ENCODE measurements around the gene ZNF525. TPM values are rescaled to one million over a fixed set of nuclear protein-coding genes. Genes with fewer than 3 reads are reported as not detected.

The ZNF525 gene
- total and polyA plus RNA-seq, 9 of the 15 experiments (the other 6 are each of a cell fraction or from before 2014, with no cell fraction given), result 1.5 to 12.0 (median 6.7) TPM

- TF ChIP-seq, protein P1, sequence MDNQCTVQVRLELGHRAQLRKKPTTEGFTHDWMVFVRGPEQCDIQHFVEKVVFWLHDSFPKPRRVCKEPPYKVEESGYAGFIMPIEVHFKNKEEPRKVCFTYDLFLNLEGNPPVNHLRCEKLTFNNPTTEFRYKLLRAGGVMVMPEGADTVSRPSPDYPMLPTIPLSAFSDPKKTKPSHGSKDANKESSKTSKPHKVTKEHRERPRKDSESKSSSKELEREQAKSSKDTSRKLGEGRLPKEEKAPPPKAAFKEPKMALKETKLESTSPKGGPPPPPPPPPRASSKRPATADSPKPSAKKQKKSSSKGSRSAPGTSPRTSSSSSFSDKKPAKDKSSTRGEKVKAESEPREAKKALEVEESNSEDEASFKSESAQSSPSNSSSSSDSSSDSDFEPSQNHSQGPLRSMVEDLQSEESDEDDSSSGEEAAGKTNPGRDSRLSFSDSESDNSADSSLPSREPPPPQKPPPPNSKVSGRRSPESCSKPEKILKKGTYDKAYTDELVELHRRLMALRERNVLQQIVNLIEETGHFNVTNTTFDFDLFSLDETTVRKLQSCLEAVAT (IDR thresholded peaks at IDR 0.05), result no peak
- TF ChIP-seq ELF2 (CRISPR knock-in tag; IDR thresholded peaks at IDR 0.05), result peak; percentile 93
- no peak for TF ChIP-seq RERE (CRISPR knock-in tag; IDR thresholded peaks at IDR 0.05; ENCODE audit: borderline replicate concordance)
- TF ChIP-seq MED1 (CRISPR knock-in tag; IDR thresholded peaks at IDR 0.05; ENCODE audit: borderline replicate concordance), result no peak
- TF ChIP-seq RBBP5 (IDR thresholded peaks at IDR 0.05; ENCODE audit: borderline replicate concordance, insufficient read depth, low read length, poor library complexity, severe bottlenecking), result peak; percentile 57
- no peak for TF ChIP-seq CTCFL (IDR thresholded peaks at IDR 0.05; ENCODE audit: borderline replicate concordance, insufficient read depth, low read depth, low read length, poor library complexity, severe bottlenecking)
- TF ChIP-seq POLR2AphosphoS5 (IDR thresholded peaks at IDR 0.05; ENCODE audit: control insufficient read depth, insufficient read depth, low read depth, low read length), result peak; percentile 70; the same call in 1 of the 2 replicates
- no peak for TF ChIP-seq ZBTB1 (CRISPR knock-in tag; IDR thresholded peaks at IDR 0.05; ENCODE audit: borderline replicate concordance, low read depth)
- TF ChIP-seq SMARCA5 (IDR thresholded peaks at IDR 0.05), result no peak
- TF ChIP-seq CSDE1 (IDR thresholded peaks at IDR 0.05), result no peak
- TF ChIP-seq, protein P2, sequence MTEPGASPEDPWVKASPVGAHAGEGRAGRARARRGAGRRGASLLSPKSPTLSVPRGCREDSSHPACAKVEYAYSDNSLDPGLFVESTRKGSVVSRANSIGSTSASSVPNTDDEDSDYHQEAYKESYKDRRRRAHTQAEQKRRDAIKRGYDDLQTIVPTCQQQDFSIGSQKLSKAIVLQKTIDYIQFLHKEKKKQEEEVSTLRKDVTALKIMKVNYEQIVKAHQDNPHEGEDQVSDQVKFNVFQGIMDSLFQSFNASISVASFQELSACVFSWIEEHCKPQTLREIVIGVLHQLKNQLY (CRISPR knock-in tag; conservative IDR thresholded peaks at IDR 0.05), result no peak
- TF ChIP-seq SREBF2 (CRISPR knock-in tag; IDR thresholded peaks at IDR 0.05), result no peak
- no peak for TF ChIP-seq NR4A1 (CRISPR knock-in tag; IDR thresholded peaks at IDR 0.05)
- TF ChIP-seq NR4A1 (tag; IDR thresholded peaks at IDR 0.05), result no peak
- TF ChIP-seq TAF1 (IDR thresholded peaks at IDR 0.05; ENCODE audit: control insufficient read depth, extremely low read depth, insufficient read depth, low read length, severe bottlenecking), result peak; percentile 75
Observed at GRCh38 chr19:53333463-53334449, 31.7 kb upstream of the ZNF525 start, which contains the start of gene ZNF845 (continued).

Data from K562 (cell line).